NCI-H2081 (cell line): Measurements from ENCODE around the gene IL36G.

Experiments
- DNase-seq, 2 experiments: peaks; one replicate each; lab custom pipeline; 2025; lab: John Stamatoyannopoulos, UW

IL36G gene

GRCh38 chr2:112972423-112973086 is 5.3 kb upstream of the IL36G start:
- no peak for DNase-seq

DNA sequence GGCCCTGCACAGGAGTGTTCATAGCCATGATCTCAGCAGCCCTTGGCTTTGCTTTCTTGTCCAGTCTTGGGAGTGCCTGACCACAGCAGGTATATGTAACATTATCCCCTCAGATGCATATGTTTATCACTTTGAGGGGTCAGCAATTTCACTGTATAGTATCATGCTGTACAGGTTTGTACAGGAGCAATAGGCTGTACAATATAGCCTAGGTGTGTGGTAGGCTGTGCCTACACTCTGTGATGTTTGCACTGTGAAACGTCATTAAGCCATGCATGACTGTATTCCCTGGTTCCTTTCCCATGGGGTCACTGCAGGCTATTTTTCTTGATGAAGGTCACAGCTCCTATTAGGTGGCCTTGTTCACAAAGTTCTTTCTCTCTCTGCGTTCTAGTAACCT is 4.7 kb upstream of the IL36G start:
- DNase-seq, result no peak

GRCh38 chr2:112979731-112980130 is 1.9 kb downstream of the IL36G start:
- no peak for DNase-seq

GRCh38 chr2:112980537-112980936 is 2.7 kb downstream of the IL36G start:
- DNase-seq, result no peak

DNA sequence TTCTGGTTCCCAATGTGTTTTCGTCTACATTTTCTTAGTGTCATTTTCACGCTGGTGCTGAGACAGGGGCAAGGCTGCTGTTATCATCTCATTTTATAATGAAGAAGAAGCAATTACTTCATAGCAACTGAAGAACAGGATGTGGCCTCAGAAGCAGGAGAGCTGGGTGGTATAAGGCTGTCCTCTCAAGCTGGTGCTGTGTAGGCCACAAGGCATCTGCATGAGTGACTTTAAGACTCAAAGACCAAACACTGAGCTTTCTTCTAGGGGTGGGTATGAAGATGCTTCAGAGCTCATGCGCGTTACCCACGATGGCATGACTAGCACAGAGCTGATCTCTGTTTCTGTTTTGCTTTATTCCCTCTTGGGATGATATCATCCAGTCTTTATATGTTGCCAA is 7.3 kb downstream of the IL36G start:
- DNase-seq, result no peak

- no peak for DNase-seq
Measured at GRCh38 chr2:112989611-112990010, 11.8 kb downstream of the IL36G start.

- DNase-seq, result no peak
Measured at GRCh38 chr2:112993831-112994230, 16.0 kb downstream of the IL36G start.

GRCh38 chr2:112994648-112995047 is 16.8 kb downstream of the IL36G start:
- DNase-seq, result no peak

- DNase-seq, result no peak
Measured at GRCh38 chr2:112995346-112995920, 17.6 kb downstream of the IL36G start.

DNA sequence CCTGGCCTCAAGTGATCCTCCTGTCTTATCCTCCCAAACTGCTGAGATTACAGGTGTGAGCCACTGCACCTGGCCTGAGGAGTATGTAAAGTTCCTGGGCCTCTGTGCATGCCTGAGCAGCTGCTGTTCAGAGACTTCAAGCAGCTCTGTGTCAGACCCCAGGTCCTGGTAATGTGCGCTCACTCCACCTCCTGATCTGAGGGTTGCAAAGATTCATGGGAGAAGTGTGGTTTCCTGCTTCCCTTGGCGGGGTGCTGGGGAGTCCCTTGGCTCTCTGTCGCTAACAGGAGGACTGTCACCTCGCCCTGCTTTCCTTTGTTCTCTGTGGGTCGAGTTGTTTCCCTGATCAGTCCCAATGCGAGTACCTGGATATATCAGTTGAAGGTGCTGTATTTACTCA is 18.8 kb downstream of the IL36G start:
- DNase-seq, result no peak

- DNase-seq, result no peak
Measured at GRCh38 chr2:112997151-112997550, 19.3 kb downstream of the IL36G start.

- DNase-seq, result no peak
Measured at GRCh38 chr2:113000436-113000835, 22.6 kb downstream of the IL36G start.

DNA sequence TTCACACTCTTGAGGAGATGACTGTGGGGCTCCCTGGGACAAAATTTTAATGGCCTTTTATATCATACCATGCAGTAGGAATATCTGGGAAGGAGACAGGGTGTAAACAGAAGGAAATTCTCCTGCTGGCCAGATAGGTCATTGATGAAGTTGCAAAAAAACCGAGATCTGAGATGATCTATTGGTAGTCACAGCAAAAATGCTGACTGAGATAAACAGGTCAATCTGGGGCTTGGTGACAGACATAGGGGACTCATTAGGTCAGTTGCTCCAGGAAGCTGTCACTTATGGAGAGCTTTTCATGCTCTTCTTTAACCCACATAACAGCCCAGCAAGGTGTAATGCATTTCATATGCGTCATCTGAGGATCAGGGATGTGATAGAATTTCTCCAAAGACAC is 24.9 kb downstream of the IL36G start:
- DNase-seq, result no peak

- no peak for DNase-seq
Measured at GRCh38 chr2:113005030-113005509, 27.3 kb downstream of the IL36G start, which contains the start of gene IL36A. Gene IL36A (plus strand): TSS chr2:113005459. CDS start chr2:113005872, 413 bp downstream.

DNA sequence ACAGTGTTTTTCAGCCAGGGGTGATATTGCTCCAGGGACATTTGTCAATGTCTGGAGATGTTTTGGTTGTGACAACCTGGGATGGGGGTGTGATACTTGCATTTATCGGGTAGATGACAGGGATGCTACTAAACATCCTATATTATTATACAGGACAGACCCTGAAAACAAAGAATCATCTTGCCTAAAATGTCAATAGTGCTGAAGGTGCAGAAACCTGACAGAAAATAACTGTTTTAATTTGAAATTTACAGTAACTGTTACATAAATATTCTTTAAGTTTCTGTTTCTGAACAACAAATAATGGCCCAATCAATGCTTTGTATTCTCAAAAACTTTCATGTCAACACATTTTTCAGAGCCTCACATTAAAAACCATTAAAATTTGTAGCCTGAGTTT is 29.4 kb downstream of the IL36G start:
- no peak for DNase-seq

- no peak for DNase-seq
Measured at GRCh38 chr2:113009622-113010021, 31.8 kb downstream of the IL36G start.

- no peak for DNase-seq
Measured at GRCh38 chr2:113010088-113010487, 32.3 kb downstream of the IL36G start.

DNA sequence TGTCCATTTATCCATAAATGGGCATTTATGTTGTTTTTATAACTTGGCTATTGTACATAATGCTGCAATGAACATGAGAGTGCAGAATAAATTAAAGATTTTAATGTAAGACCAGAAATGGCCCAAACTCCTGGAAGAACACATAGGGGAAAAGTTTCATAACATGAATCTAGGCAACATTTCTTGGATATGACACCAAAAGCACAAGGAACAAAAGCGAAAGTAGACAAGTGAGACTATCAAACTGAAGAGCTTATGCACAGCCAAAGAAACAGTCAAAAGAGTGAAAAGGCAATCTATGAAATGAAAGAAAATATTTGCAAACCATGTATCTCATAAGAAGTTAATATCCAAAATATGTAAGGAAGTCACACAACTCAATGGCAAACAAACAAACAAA is 33.3 kb downstream of the IL36G start:
- no peak for DNase-seq

- DNase-seq, result no peak
Measured at GRCh38 chr2:113012436-113013335, 34.9 kb downstream of the IL36G start.

- no peak for DNase-seq
Measured at GRCh38 chr2:113013336-113013661, 35.5 kb downstream of the IL36G start.

DNA sequence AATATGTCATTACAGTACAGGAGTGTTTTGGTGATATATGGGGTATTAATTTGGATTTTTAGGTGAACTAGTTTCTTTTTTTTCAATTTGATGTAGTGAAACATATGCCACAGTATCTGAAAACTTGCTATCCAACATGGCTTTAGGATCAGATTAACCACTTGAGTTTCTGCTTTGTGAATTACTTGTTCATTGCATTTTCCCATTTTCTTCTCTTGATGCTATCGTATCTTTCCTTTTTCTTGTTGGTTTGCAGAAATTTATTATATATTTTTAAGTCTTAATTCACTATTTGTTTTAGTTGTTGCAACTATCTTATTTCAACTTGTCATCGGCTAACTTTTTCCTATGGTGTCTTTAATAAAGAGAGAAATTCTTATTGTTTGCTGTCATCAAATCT is 36.3 kb downstream of the IL36G start:
- DNase-seq, result no peak

DNA sequence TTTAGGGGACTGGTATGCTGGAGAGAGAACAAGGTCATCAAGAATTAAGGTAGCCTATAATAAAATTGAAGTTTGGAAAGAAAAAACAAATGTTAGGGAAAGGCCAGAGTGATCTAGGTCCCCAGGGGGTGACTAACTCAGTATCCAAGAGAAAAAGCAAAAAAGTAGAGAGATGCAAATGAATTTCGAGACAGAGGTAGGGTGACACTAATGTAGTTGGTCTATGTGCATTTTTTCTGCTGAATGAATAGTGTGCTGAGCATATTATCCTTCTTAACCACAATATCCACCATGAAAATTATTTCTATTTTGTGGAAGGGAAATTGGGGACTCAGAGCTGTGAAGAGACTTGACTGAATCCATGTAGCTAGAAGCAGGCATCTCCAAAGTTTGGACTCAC is 37.2 kb downstream of the IL36G start:
- DNase-seq, result no peak

DNA sequence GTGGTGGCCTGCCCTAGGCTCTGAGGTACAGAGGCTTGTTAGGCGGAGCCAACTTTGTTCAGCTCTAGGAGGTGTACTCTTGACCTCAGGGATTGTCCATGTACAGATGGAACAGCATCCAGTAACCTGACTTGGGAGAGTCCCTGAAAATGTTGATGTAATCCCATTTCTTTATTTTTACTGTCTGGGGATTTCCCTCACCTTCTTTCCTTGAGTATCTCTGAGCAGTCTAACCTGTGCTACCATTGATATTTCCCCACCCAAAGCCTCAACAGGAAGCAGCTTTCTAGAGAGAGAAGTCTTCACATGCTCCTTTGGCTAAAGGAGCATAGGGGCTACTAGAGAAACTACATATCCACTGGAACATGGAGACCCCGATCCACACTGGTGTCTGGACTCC is 37.8 kb downstream of the IL36G start:
- DNase-seq, result no peak
